GM12878 (cell line): ENCODE results near the gene NADSYN1. TPM values are rescaled to one million over a fixed set of nuclear protein-coding genes. Genes with fewer than 3 reads are reported as not detected.

ENCODE experiments used
- ATAC-seq: fragments of 200-7000 bp; cut with Tn5 transposase; 3 replicates; pipeline ENCODE4 v1.9.1; 2020; ENCODE audit warnings: mild to moderate bottlenecking, moderate library complexity
- BruUV-seq: library from RNA; stranded (reverse); fragments of 400-500 nt; replicated peaks from 2 replicates; lab custom pipeline; 2021; lab: Mats Ljungman, UMichigan
- CTCF ChIA-PET: fragments of 300-600 bp; sonication (Branson Sonifier 250); formaldehyde crosslinking; extraction: SDS; loops from one replicate; lab custom pipeline; 2021; ENCODE audit warnings: inconsistent platforms; lab: Yijun Ruan, JAX
- POLR2A ChIA-PET: fragments of 350-600 bp; formaldehyde crosslinking; extraction: SDS; loops from one replicate; lab custom pipeline; 2021; ENCODE audit warnings: inconsistent platforms; lab: Charles Lee
- RAD21 ChIA-PET: fragments of 300-600 bp; sonication (Branson Sonifier 250); formaldehyde crosslinking; loops from one replicate; lab custom pipeline; 2023; ENCODE audit warnings: antibody characterized with exemption; ENCODE audit not compliant: unreplicated experiment; lab: Charles Lee
- SMC1A ChIA-PET: fragments of 300-600 bp; sonication (Branson Sonifier 250); formaldehyde crosslinking; loops from one replicate; lab custom pipeline; 2023; ENCODE audit not compliant: unreplicated experiment, uncharacterized antibody; lab: Charles Lee
- DNase-seq: peaks from one replicate; pipeline ENCODE4 v3.0.0-alpha.2; 2011; ENCODE audit warnings: low read depth, low spot score
- FAIRE-seq: peaks from 3 replicates; lab custom pipeline; 2011; peaks lifted over from hg19 to GRCh38; lab: Jason Lieb, UNC
- H2AFZ ChIP-seq: 2 replicates; pipeline ENCODE4 v1.6.0; 2011; ENCODE audit warnings: low read depth, low read length, control low read depth; ENCODE audit not compliant: control insufficient read depth
- H3K27ac ChIP-seq: 2 replicates; pipeline ENCODE4 v1.5.1; 2011; ENCODE audit warnings: control low read depth; ENCODE audit not compliant: control insufficient read depth, insufficient read depth
- H3K27me3 ChIP-seq, 2 experiments: replicated peaks in 1 of 2; 2 replicates each; pipeline versions ENCODE4 v1.6.0 to v1.6.1; 2011; ENCODE audit warnings: low read length in 1 of 2; ENCODE audit not compliant: control insufficient read depth in 2 of 2, insufficient read depth in 2 of 2
- H3K36me3 ChIP-seq, 2 experiments: 2 replicates each; pipeline ENCODE4 v1.5.1; 2011; ENCODE audit warnings: low read length in 1 of 2; ENCODE audit not compliant: control insufficient read depth in 2 of 2, insufficient read depth in 2 of 2
- H3K4me1 ChIP-seq: 2 replicates; pipeline ENCODE4 v1.6.1; 2011; ENCODE audit warnings: mild to moderate bottlenecking, low read length, moderate library complexity, mixed read lengths; ENCODE audit not compliant: control insufficient read depth, insufficient read depth
- H3K4me2 ChIP-seq: 2 replicates; pipeline ENCODE4 v1.6.0; 2011; ENCODE audit warnings: control low read depth; ENCODE audit not compliant: control insufficient read depth, insufficient read depth
- H3K4me3 ChIP-seq: fragments of 200-600 bp; sonication (generic); 2 replicates; pipeline ENCODE4 v1.5.1; 2016
- H3K79me2 ChIP-seq: 2 replicates; pipeline ENCODE4 v1.6.0; 2011; ENCODE audit warnings: low read length; ENCODE audit not compliant: control insufficient read depth, insufficient read depth
- H3K9ac ChIP-seq: 2 replicates; pipeline ENCODE4 v1.8.0; 2011; ENCODE audit warnings: low read length, control low read depth, mixed read lengths; ENCODE audit not compliant: control insufficient read depth, insufficient read depth
- H3K9me3 ChIP-seq: replicated peaks from 3 replicates; pipeline ENCODE4 v1.5.1; 2011; ENCODE audit warnings: mild to moderate bottlenecking, low read length; ENCODE audit not compliant: control insufficient read depth, insufficient read depth
- H4K20me1 ChIP-seq: 2 replicates; pipeline ENCODE4 v1.6.0; 2011; ENCODE audit not compliant: control insufficient read depth, insufficient read depth
- CHD4 ChIP-seq: fragments of 200-600 bp; sonication (generic); IDR thresholded peaks from 2 replicates; pipeline ENCODE4 v1.6.1; 2016; ENCODE audit warnings: mild to moderate bottlenecking
- MYB ChIP-seq: fragments of 150-350 bp; IDR thresholded peaks from 2 replicates; pipeline ENCODE4 v1.6.1; 2014; ENCODE audit warnings: mild to moderate bottlenecking, low read depth, low read length, borderline replicate concordance
- MYC ChIP-seq: IDR thresholded peaks from 2 replicates; pipeline ENCODE4 v1.6.1; 2011; ENCODE audit warnings: mild to moderate bottlenecking, low read length, moderate library complexity, inconsistent platforms; ENCODE audit not compliant: insufficient read depth, insufficient replicate concordance, insufficient read length, severe bottlenecking
- PAX5 ChIP-seq: IDR thresholded peaks from 2 replicates; pipeline ENCODE4 v1.6.1; 2011; ENCODE audit warnings: low read depth, low read length, borderline replicate concordance
- TCF12 ChIP-seq: IDR thresholded peaks from 2 replicates; pipeline ENCODE4 v1.6.1; 2011; ENCODE audit warnings: low read depth, mild to moderate bottlenecking, low read length
- ZNF207 ChIP-seq: fragments of 450-650 bp; IDR thresholded peaks from 2 replicates; pipeline ENCODE4 v1.6.1; 2014; ENCODE audit warnings: antibody characterized with exemption, mild to moderate bottlenecking, borderline replicate concordance
- ZNF24 ChIP-seq: fragments of 450-650 bp; IDR thresholded peaks from 2 replicates; pipeline ENCODE4 v1.6.1; 2017; ENCODE audit warnings: antibody characterized with exemption, mild to moderate bottlenecking
- ZNF274 ChIP-seq: IDR thresholded peaks from one replicate; pipeline ENCODE4 v1.8.0; 2011; ENCODE audit not compliant: insufficient read length, insufficient read depth
- ZNF384 ChIP-seq: IDR thresholded peaks from 2 replicates; pipeline ENCODE4 v1.6.1; 2012; ENCODE audit warnings: low read depth, mild to moderate bottlenecking, low read length, improper control_type of control experiment, borderline replicate concordance
- ZNF622 ChIP-seq: fragments of 450-650 bp; IDR thresholded peaks from 2 replicates; pipeline ENCODE4 v1.6.1; 2017; ENCODE audit warnings: mild to moderate bottlenecking, inconsistent platforms
- WGBS: methylation state at CpG from one replicate; pipeline ENCODE4 v1.1.6; 2016; ENCODE audit warnings: low lambda C conversion rate; ENCODE audit not compliant: insufficient replicate concordance, insufficient coverage; ENCODE audit errors: missing lambda C conversion rate; 5-methylcytosine and 5-hydroxymethylcytosine counted together
- in situ Hi-C: fragments of 300-500 bp; cut with MboI; formaldehyde crosslinking; loops from 9 replicates; pipeline ENCODE4 v1.14.3; 2018; ENCODE audit warnings: mixed read lengths
- intact Hi-C: fragments of 100-400 bp; cut with micrococcal nuclease; formaldehyde crosslinking; loops from one replicate; pipeline ENCODE4 v1.14.2; 2022; ENCODE audit not compliant: unreplicated experiment
- polyA plus RNA-seq, 11 experiments: library from polyadenylated mRNA; depleted of rRNA in 4 of 11; unstranded in 6 of 11; stranded (reverse) in 5 of 11; fragments of >200 nt; fragmentation: Nextera tagmentation in 4 of 11; fragmentation: Illumina TruSeq in 1 of 11; extraction: Ambion mirVana in 4 of 11; extraction: Trizol in 1 of 11; gene quantifications; 1 replicate in 1 of 11; 2 replicates in 10 of 11; pipeline versions ENCODE4 v1.2.1 to v1.2.3, GENCODE V29; 2011 to 2016; ENCODE audit warnings: inconsistent platforms in 2 of 11, missing spikeins in 2 of 11, low read depth in 1 of 11
- total RNA-seq, 4 experiments: library from RNA; depleted of rRNA in 3 of 4; stranded (reverse); fragments of >200 nt in 3 of 4; fragmentation: Illumina TruSeq in 1 of 4; extraction: Trizol in 1 of 4; gene quantifications; 2 replicates each; pipeline versions ENCODE4 v1.2.1 to v1.2.3, GENCODE V29; 2013 to 2021
- TF ChIP-seq, protein P1 (sequence below), 3 experiments: IDR thresholded peaks in 2 of 3; conservative IDR thresholded peaks in 1 of 3; 2 replicates each; pipeline ENCODE4 v1.5.1; 2011; ENCODE audit warnings: low read depth in 3 of 3, low read length in 3 of 3, mild to moderate bottlenecking in 3 of 3, control low read depth in 2 of 3, moderate library complexity in 2 of 3, inconsistent platforms in 1 of 3, mixed read lengths in 1 of 3; ENCODE audit not compliant: control insufficient read depth in 2 of 3, insufficient read depth in 1 of 3; ENCODE audit errors: extremely low read depth in 1 of 3

NADSYN1 gene
- total and polyA plus RNA-seq, 10 of the 15 experiments (the other 5 are each of a cell fraction or from before 2014, with no cell fraction given) = 12.2 to 90.2 (median 69.5) TPM

DNA sequence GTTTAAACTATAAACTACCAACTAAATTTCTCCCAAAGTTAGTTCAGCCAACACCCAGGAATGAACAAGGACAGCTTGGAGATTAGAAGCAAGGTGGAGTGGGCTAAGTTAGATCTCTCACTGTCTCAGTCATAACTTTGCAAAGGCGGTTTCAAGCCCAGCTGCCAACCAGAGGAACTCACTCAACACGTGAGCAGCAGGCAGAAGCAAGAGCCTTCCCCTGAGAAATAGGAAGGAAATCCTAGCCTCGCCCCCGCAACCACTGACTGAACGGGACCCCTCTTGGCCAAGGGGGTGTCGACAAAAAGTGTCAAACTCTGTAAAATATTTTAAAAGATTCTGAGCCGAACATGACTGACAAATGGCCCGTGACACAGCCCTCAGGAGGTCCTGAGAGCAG, 90.9 kb downstream of the NADSYN1 start:
- in situ Hi-C loops = no loop called here
- CTCF ChIA-PET = no interaction called here
- no peak for ATAC-seq

More for the DNA sequence above, 90.9 kb downstream of the NADSYN1 start:
- ChIA-PET POLR2A (no interaction called here), SMC1A (no interaction called here), RAD21 (no interaction called here)
- Histone ChIP-seq H4K20me1 (no peaks in the 10 kb centered on the region), H3K27me3 (no peaks in the 10 kb centered on the region), H3K79me2 (no peaks in the 10 kb centered on the region), H2AFZ (peak overlapping the region; percentile 34; the same call in 1 of the 2 replicates), H3K27ac (0 out of 2 replicates have a peak overlapping the region, but pooled peaks have one; percentile 18), H3K36me3 (no peaks in the 10 kb centered on the region), H3K9me3 (peaks cover 38% of the 10 kb centered on the region), H3K4me2 (no peak overlapping the region; the same call in 1 of the 2 replicates), H3K4me1 (peaks cover 41% of the 10 kb centered on the region), H3K9ac (no peak overlapping the region), H3K4me3 (no peak overlapping the region)
- no TSS peak for BruUV-seq
- DNase-seq (no peak), FAIRE-seq (no peak)
- TF ChIP-seq PAX5 = no peak
- TF ChIP-seq ZNF274 = no peak
- no peak for TF ChIP-seq ZNF24
- TF ChIP-seq, protein P1, sequence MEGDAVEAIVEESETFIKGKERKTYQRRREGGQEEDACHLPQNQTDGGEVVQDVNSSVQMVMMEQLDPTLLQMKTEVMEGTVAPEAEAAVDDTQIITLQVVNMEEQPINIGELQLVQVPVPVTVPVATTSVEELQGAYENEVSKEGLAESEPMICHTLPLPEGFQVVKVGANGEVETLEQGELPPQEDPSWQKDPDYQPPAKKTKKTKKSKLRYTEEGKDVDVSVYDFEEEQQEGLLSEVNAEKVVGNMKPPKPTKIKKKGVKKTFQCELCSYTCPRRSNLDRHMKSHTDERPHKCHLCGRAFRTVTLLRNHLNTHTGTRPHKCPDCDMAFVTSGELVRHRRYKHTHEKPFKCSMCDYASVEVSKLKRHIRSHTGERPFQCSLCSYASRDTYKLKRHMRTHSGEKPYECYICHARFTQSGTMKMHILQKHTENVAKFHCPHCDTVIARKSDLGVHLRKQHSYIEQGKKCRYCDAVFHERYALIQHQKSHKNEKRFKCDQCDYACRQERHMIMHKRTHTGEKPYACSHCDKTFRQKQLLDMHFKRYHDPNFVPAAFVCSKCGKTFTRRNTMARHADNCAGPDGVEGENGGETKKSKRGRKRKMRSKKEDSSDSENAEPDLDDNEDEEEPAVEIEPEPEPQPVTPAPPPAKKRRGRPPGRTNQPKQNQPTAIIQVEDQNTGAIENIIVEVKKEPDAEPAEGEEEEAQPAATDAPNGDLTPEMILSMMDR (IDR thresholded peaks at IDR 0.05 in 2 of 3, conservative IDR thresholded peaks at IDR 0.05 in 1 of 3; ENCODE audit: control insufficient read depth in 2 of 3, extremely low read depth in 1 of 3, insufficient read depth in 1 of 3, low read depth in 3 of 3, low read length in 3 of 3) = no peak
- no peak for TF ChIP-seq ZNF622
- TF ChIP-seq ZNF384 = no peak
- TF ChIP-seq CHD4 = no peak
- no peak for TF ChIP-seq TCF12
- no peak for TF ChIP-seq MYB
- no peak for TF ChIP-seq ZNF207
- TF ChIP-seq MYC = no peak
- WGBS = 2% methylated on average over 8 of the region's 8 CpGs
- intact Hi-C loops = no loop called here
